ENCODE data around the gene ISX.

The ISX gene

DNA sequence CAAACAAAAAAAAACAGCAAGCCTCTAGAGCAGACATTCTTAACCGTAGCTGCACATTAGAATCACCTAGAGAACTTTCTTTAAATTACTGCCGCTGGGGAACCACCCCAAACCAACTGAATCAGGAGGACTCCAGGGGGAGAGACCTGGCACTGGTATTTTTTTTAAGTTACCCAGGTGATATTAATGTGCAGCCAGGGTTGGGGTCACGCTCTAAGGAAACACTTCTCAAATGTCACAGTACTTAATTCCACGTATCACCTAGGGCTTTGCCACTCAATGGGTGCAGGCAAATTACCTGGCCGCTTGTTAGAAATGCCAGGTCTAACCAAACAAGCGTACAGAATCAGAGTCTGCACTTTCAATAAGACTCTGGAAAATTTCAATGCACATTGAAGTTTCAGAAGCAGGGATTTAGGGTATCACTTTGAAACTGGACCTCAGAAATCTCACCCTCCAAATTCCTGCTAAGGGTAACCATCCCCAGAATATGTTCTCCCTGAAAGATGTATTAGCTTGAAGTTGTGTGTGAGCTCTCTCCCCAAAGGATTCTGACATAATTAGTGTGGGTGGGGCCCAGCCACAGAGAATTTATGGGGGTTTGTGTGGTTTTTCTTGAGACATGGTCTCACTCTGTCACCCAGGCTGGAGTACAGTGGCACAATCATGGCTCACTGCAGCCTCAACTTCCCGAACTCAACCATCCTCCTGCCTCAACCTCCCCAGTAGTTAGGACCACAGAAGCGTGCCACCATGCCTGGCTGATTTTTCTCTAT, 12.7 kb upstream of the ISX start:
- no peak for DNase-seq

DNA sequence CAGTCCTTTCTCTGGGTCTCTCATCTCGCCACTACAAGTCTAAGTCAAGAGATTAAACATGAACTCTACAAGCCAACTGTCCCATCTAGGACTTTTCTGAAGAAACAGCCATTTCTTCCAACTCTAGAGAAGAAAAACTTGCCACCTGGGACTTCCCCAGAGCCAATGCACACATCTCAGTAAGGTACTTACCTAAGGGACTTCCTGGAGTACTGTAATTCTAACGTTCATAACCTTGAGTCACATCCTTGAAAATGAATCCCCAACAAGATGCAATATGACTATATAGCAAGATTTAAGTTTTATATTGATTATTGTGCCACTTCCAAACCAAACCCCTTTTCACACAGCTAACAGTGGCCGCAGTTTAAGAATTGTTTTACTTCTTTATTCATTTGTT, 11.9 kb upstream of the ISX start:
- DNase-seq, result no peak

DNA sequence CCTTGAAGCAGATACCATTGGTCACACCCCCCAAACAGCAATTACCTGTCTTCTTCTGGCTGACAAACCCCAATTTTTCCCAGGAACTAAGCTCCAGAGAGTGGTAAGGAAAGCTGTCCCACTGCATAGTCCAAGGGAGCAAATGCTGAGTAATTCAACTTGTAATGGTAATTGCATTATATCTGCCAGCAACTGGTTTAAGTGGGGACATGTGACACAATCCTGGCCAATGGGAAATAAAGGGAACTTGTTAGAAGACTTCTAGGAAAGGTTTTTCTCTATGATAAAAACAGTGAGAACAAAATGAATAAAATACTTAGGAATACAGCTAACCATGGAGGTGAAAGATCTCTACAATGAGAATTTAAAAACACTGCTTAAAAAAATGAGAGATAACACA, 9.5 kb upstream of the ISX start:
- DNase-seq, result no peak

DNA sequence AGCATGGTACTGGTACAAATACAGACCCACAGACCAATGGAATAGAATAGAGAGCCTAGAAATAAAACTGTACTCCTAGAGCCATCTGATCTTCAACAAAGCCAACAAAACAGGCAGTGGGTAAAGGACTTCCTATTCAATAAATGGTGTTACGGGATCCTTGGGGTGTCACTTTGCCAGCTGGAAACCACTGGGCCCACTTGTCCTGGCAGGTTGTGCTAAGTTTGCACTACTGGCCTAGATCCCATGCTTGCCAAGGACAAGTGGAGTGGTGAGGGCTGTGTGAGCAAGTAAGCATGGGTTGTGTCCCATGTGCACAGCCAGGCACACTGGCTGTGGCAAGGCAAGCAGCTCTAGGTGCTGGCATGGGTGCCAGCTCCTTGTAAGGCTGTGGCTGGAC, 8.8 kb upstream of the ISX start:
- DNase-seq, result no peak

- DNase-seq, result no peak
These were observed 6.3 kb upstream of the ISX start for GRCh38 chr22:35059632-35060031.

DNA sequence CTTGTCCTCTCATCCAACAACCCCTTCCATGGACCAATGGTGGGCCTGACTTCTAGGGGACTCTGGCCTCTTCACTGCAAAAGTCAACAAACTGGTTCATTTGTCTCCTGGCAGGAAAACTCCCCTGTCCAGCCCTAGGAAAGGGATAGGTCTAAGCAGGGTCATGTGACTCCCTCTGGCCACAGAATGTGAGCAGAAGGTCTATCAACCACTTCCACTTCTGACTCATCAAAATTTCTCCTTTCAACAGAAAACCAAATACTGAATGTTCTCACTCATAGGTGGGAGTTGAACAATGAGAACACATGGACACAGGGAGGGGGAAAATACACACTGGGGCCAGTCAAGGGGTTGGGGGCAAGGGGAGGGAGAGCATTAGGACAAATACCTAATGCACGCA, 1.3 kb upstream of the ISX start:
- DNase-seq, result peak; percentile 75

GRCh38 chr22:35065183-35065582, 775 bp upstream of the ISX start:
- no peak for DNase-seq

- DNase-seq, result no peak
These were observed 810 bp downstream of the ISX start for GRCh38 chr22:35066768-35067167.

GRCh38 chr22:35069541-35069940, 3.6 kb downstream of the ISX start:
- DNase-seq, result no peak

DNA sequence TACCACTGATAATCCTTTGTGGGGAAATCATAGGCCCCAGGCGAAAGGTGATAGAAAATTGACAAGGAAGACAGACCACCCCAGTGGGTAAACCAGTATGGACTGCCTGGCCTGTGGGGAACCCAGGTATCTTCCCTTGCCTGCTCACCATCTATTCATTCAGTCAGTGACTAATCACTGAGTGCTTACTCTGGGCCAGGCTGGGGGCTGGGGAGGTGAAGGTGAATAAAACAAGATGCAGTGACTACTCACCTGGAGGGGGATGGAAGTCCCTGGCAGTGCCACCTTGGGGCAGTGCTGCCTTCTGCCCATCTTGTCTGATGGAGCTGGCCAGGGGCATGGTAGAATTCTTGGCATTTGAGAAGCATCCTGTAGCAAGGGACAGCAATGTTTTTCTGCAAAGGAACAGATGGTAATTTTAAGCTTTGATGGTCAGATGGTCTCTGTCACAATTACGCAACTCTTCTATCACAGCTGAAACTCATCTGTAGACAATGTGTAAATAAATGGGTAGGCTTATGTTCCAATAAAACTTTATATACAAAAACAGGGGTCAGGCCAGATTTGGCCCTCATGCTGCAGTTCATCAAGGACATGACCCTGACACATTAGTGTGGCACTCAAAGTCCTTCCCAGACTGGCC, 4.6 kb downstream of the ISX start:
- DNase-seq, result no peak

GRCh38 chr22:35071784-35072183, 5.8 kb downstream of the ISX start:
- no peak for DNase-seq

DNA sequence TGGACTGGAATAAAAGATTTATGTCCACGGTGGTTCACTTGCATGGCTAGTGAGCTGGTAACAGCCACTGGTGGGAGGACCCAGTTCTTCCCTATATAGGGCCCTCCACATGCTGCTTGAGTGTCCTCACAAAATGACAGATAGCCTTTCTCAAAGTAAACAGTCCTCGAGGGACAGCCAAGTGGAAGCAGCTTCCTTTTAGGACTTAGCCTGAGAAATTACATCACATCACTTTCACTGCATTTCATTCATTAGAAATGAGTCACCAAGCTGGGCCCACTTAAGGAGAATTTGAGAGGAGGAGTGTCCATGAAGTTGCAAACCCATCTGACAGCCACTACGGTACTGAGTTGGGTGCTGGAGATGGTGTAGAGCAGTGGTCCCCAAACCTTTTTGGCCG, 7.0 kb downstream of the ISX start:
- peak; percentile 58 for DNase-seq

DNA sequence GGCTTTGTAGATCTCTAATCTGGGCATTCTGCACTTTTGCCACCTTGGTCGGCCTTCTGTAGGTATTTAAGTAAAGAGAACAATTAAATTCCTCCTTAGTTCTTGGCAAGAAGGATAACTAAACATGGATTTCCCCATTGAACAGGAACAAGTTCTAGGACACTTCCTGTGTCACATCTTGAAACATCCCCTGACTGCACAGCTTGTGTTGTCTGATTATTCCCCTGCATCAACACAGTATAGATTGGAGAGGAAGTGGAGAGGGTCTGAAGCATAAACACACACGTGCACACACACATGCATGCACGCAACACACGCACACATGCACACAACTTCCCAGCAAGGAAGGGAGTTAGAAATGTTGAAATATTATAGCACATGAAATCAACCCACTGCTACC, 8.6 kb downstream of the ISX start:
- DNase-seq, result no peak

- DNase-seq, result no peak
These were observed 10.7 kb downstream of the ISX start for GRCh38 chr22:35076630-35077029.

- DNase-seq, result no peak
These were observed 19.7 kb downstream of the ISX start for GRCh38 chr22:35085621-35086020.

GRCh38 chr22:35089139-35089538, 23.2 kb downstream of the ISX start:
- no peak for DNase-seq

GRCh38 chr22:35092406-35092805, 26.4 kb downstream of the ISX start:
- peak; percentile 11 for DNase-seq

- no peak for DNase-seq
These were observed 33.0 kb downstream of the ISX start for GRCh38 chr22:35098921-35099320.

DNA sequence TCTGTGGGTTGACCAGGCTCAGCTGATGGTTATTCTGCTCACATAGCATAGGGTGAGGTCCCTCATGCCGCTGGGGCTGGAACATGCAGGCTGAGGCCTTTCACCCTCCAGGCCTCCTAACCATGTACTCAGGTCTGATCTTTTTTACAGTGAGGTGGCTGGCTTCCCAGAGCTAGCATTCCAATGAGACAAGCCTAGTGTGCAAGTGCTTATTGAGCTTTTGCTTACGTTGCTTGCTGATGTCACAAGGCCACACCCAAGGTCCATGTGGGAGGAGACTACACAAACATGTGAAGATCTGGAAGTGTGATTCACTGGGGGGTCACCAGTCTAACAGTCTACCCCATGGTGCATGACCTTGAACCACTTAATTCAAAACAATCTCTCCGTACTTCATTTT, 33.9 kb downstream of the ISX start:
- peak; percentile 40 for DNase-seq

- DNase-seq, result peak; percentile 89
These were observed 36.7 kb downstream of the ISX start for GRCh38 chr22:35102663-35103062.

DNA sequence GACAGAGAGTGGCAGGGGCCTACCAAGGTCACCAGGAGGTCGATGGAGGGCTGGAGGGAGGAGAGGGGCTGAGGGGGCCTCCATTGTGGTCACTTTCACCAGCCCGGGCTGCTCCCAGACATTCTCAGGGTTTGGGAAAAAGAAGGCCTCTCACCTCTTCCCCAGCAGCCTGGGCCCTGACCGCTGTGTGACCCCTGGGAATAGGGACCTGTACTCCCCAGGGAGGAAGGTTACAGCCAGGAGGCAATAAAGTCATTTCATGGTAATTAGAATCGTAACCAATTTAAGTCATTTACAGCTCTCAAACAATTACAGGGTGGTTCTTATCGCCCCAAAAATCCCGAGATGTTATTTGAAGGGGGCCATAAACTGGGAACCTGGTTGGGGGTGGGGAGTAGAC, 37.8 kb downstream of the ISX start:
- peak; percentile 35 for DNase-seq

DNA sequence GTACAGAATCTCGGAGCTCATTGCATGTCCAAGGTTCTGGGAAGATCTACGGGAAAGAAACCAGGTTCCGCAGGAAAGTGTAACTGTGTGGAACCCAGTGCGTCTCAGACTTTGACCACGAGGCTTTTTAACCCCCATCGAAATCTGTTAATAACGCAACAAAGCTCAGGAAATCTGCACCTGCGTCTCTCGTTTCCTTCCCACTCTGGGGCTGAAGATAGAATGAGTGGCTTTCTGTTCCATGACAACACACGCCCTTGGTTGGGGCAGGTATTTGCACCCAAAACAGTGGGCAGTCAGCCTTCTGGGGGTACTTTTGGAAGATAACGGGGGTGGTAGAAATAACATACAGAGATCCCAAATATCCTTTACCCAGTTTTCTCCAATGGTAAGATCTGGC, 38.5 kb downstream of the ISX start:
- peak; percentile 11 for DNase-seq

- no peak for DNase-seq
These were observed 43.7 kb downstream of the ISX start for GRCh38 chr22:35109616-35110015.

GRCh38 chr22:35111244-35111643, 45.3 kb downstream of the ISX start:
- peak; percentile 22 for DNase-seq

- DNase-seq, result peak; percentile 31
These were observed 47.4 kb downstream of the ISX start for GRCh38 chr22:35113341-35113740.

Data from islet precursor cell (in vitro differentiated cells).